HG03460 (cell line): ENCODE data around the gene NRXN3.

Source experiments
- ATAC-seq: cut with Tn5 transposase; IDR thresholded peaks from one replicate; pipeline ENCODE4 v1.9.1; 2021; ENCODE audit not compliant: unreplicated experiment

NRXN3 gene

GRCh38 chr14:79383031-79383430 lies 1212.9 kb downstream of the NRXN3 start:
- ATAC-seq = no peak

GRCh38 chr14:79383475-79383874 lies 1213.3 kb downstream of the NRXN3 start:
- no peak for ATAC-seq

GRCh38 chr14:79395061-79395460 lies 1224.9 kb downstream of the NRXN3 start:
- no peak for ATAC-seq

- ATAC-seq = no peak
These were observed 1234.8 kb downstream of the NRXN3 start for GRCh38 chr14:79404874-79405511.

- ATAC-seq = no peak
These were observed 1235.3 kb downstream of the NRXN3 start for GRCh38 chr14:79405512-79405910.

GRCh38 chr14:79407572-79407971 lies 1237.4 kb downstream of the NRXN3 start:
- ATAC-seq = no peak

GRCh38 chr14:79408696-79409095 lies 1238.5 kb downstream of the NRXN3 start:
- no peak for ATAC-seq

GRCh38 chr14:79411403-79412174 lies 1241.4 kb downstream of the NRXN3 start:
- ATAC-seq = no peak

GRCh38 chr14:79412822-79413221 lies 1242.6 kb downstream of the NRXN3 start:
- ATAC-seq = no peak

- ATAC-seq = no peak
These were observed 1243.7 kb downstream of the NRXN3 start for GRCh38 chr14:79413734-79414428.

GRCh38 chr14:79415726-79416125 lies 1245.6 kb downstream of the NRXN3 start:
- ATAC-seq = no peak

- ATAC-seq = no peak
These were observed 1247.8 kb downstream of the NRXN3 start for GRCh38 chr14:79417961-79418360.

- no peak for ATAC-seq
These were observed 1248.7 kb downstream of the NRXN3 start for GRCh38 chr14:79418649-79419415.

GRCh38 chr14:79419571-79420327 lies 1249.6 kb downstream of the NRXN3 start:
- no peak for ATAC-seq

- ATAC-seq = no peak
These were observed 1250.6 kb downstream of the NRXN3 start for GRCh38 chr14:79420725-79421124.

GRCh38 chr14:79421811-79422210 lies 1251.6 kb downstream of the NRXN3 start:
- no peak for ATAC-seq

GRCh38 chr14:79424462-79424861 lies 1254.3 kb downstream of the NRXN3 start:
- no peak for ATAC-seq

- ATAC-seq = no peak
These were observed 1256.1 kb downstream of the NRXN3 start for GRCh38 chr14:79426103-79426755.

GRCh38 chr14:79432640-79433039 lies 1262.5 kb downstream of the NRXN3 start:
- ATAC-seq = no peak

- ATAC-seq = no peak
These were observed 1266.2 kb downstream of the NRXN3 start for GRCh38 chr14:79436335-79436734.
